Stromal cell of bone marrow (primary cell): ENCODE results near the gene AHRR.

Experiments
- DNase-seq: peaks from one replicate; pipeline ENCODE4 v3.0.0-alpha.2; 2012; ENCODE audit warnings: low read depth

AHRR gene

GRCh38 chr5:430214-430925 is 108.9 kb downstream of the AHRR start:
- DNase-seq: no peak

- no peak for DNase-seq
Measured at GRCh38 chr5:431001-431710, 109.6 kb downstream of the AHRR start.

DNA sequence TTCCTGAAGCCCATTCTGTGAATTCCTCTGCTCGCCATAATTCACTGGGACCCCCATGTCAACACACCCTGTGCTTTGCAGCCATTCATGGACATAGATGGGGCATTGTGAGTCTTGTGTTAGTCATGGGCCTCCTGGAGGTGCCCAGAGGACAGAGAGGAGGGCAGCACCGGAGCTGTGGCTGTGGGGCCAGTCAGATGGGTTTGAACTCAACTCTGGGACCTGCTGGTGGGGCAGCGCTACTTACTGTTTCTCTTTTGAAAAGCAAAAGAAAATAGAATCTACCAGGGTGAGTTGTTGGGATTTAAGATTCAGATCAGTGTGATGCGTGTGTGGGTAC is 110.2 kb downstream of the AHRR start:
- no peak for DNase-seq

- DNase-seq: no peak
Measured at GRCh38 chr5:432201-432927, 110.8 kb downstream of the AHRR start.

GRCh38 chr5:432928-433791 is 111.6 kb downstream of the AHRR start:
- no peak for DNase-seq

GRCh38 chr5:433836-434235 is 112.3 kb downstream of the AHRR start:
- no peak for DNase-seq

DNA sequence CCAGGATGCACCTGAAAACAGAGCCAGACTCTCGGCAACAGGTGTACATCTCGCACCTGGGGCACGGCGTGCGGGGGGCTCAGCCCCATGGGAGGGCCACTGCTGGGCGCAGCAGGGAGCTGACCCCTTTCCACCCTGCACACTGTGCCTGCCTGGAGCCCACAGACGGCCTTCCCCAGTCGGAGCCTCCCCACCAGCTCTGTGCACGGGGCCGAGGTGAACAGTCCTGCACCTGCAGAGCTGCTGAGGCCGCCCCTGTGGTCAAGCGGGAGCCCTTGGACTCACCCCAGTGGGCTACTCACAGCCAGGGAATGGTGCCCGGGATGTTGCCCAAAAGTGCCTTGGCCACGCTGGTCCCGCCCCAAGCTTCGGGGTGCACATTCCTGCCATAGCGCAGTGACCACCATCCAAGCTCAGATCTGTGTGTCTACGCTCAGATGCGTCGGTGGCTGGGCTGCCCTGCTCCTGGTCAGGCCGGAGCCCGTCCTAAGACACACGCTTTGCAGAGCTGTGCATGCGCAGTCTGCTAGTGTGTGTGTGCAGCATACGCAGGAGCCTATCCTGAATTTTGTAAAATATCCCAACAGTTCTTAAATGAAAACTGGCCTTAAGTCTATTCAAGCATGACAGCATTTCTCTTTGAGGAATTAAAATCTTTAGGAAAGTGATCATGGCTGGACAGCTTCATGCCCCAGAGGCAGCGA is 113.1 kb downstream of the AHRR start:
- no peak for DNase-seq

- no peak for DNase-seq
Measured at GRCh38 chr5:435156-435790, 113.8 kb downstream of the AHRR start.

- no peak for DNase-seq
Measured at GRCh38 chr5:435961-436640, 114.6 kb downstream of the AHRR start.

- no peak for DNase-seq
Measured at GRCh38 chr5:436641-436975, 115.1 kb downstream of the AHRR start.

GRCh38 chr5:437281-437771 is 115.8 kb downstream of the AHRR start:
- no peak for DNase-seq

GRCh38 chr5:438481-438981 is 117.0 kb downstream of the AHRR start:
- DNase-seq: no peak

- DNase-seq: no peak
Measured at GRCh38 chr5:439181-439580, 117.7 kb downstream of the AHRR start.

- no peak for DNase-seq
Measured at GRCh38 chr5:439636-440035, 118.1 kb downstream of the AHRR start.

GRCh38 chr5:440401-441201 is 119.1 kb downstream of the AHRR start:
- DNase-seq: no peak

GRCh38 chr5:441996-442334 is 120.5 kb downstream of the AHRR start:
- DNase-seq: no peak

DNA sequence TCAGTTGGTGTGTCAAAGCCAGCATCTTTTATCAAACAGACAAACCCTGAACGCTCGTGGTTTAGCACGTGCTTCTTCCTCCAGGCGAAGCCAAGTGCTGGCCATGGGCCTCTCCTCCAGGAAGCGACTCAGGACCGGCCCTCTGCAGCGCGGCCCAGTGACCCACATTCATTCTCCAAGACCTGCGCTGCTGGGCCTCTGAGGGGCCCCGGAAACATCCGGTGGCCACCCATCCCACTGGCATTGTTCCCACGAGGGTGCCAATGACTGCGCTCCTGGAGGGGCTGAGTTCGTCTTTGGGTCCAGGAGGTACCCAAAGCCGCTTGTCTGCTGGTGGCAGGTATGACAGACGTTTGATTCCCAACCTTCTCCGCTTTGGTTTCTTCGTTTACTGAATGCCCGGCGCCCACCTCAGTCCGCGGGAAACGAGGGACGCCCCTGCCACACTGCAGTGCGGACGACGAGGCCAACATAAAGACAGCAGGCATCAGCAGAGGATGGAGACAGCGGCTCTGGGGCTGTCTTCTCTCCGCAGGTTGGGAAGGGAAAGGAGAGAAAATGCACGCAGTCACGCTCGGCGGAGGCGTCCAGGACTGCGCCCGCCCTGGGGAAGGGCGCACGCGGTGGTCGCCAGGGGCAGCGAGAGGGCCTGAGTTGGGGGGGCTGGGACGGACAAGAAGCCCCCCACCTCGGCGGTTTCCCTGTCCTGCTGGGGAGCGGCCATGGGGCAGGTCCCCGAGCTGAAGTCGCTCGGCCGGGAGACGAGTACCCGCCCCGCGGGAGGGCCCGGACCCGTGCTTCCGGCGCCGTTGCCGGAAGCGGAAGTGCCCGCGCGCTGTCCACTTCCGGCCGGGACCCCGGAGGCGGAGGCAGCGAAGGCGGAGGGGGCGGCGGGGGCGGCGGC is 121.1 kb downstream of the AHRR start, which contains the start of gene EXOC3:
Gene EXOC3, plus strand, starts transcription at position 842 of the 904 bp plus-strand sequence. CDS start 3,030 bp downstream, outside the sequence.
- DNase-seq: peak; percentile 45
